Suppressor macrophage treated with lipopolysaccharide for 4 hours (primary cell): ENCODE results near the gene PTPRN.
A peak's percentile ranks its signal among the peaks of the same experiment; 100 is the strongest.
"Not testable (repeated sequence)": the region's sequence is repeated elsewhere in the genome, so short reads cannot be mapped to it uniquely, and the experiment has no call there.

ENCODE experiments used
- DNase-seq: peaks from one replicate; pipeline ENCODE4 v3.0.0-alpha.2; 2020

The PTPRN gene

DNA sequence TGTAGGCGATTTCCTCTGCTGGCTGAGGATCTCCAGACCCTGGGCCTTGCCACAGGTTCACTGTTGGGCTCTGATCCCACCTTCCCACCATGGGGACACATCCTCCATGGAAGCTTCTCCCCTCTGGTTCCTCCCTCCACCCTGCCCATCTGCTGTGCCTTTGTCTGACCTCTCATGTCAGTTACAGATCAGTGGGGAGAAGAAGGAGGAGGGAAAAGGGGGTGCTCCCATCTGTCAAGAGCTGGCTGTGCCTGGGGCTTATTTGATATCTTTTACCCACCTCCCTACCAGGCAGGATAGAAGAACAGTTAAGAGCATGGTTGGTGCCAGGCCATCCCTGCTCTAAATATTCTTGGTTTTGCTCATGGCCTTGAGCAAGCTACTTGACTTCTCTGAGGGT lies 42.3 kb downstream of the PTPRN start:
- DNase-seq: no peak

DNA sequence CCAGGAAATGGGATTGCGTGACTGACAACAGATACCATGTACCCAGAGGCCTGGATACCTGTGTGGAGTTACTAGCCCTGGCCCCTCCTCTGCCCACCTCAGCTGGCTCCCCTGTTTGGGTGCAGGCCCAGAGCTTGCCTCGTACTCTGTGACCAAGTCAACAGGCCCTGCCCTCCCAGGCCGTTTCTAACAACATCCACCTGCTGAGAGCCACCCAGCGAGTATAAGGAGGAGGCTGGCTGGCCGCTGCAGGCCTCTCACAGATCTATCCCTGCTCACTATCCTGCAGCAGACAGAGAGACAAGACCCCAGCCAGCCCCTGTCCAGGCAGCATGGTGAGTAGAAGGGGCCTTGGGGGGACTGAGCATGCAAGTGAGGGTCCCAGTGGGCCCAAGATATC lies 43.0 kb downstream of the PTPRN start:
- no peak for DNase-seq

DNA sequence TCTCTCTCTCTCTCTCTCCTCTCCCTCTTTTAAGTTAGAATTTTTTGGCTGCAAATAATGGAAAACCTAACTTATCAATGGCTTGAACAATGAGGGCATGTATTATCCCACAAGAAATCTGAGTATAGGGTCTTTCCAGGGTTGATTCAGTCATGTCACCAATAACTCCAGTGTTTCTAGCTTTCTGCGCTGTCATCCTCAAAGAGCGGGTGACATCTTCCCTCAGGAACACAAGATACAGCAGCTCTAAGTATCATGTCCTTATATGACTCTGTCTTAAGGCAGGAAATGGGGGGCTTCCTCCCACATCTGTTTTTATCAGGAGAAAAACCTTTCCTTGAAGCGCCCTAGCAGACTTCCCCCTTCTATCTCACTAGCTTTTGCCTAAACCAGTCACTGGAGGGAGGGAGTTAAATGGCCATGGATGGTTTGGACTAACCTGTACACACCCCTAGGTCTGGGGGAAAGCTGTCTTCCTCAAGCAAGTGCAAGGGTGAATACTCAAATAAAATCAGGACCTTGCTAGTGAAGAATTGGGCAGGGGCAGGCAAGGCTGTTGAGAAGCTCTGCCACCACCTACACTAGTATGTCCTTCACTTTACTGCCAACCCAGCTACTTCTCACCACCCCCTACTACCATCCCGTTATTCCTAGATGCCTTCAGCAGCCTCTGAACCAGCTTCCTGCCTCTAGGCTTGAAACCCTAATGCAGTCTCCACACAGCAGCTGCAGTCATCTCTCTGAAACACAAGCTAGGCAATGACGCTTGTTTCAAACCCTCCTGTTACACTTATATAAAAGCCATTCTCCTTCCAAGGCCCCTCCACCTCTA lies 48.0 kb downstream of the PTPRN start:
- no peak for DNase-seq

DNA sequence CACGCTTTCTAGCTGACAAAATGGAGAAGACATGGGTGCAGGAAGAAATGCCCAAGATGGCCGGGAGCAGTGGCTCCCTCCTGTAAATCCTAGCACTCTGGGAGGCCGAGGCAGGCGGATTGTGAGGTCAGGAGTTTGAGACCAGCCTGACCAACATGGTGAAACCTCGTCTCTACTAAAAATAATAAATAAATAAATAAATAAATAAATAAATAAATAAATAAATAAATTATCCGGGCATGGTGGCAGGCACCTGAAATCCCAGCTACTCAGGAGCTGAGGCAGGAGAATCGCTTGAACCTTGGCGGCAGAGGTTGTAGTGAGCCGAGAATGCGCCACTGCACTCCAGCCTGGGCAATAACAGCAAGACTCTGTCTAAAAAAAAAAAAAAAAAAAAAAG lies 50.3 kb downstream of the PTPRN start:
- DNase-seq: not testable (repeated sequence)

DNA sequence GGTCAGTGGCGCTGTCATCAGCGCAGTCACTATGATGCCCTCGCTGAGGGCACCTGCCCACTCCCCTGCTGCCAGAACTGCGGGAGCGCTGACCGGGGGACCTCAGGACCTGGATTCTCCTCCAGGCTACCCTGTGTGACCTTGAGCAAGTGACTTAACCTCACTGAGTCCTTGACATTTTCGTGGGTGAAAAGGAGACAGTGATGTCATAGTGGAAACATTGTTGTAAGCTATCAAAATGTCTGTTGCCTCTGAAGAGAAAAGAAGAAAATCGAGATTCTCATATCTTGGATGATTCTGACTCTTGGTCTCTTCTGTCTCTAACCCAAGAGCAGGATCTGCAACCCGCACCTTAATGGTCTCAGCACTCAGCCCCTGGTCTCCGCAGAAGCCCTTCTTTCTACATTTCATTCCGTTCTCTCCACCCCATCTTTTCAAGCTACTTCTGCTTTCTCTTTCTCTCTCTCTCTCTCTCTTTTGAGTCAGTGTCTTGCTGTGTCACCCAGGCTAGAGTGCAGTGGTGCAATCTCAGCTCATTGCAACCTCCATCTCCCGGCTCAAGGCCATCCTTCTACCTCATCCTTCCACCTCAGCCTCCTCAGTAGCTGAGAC lies 54.5 kb downstream of the PTPRN start:
- DNase-seq: peak; percentile 70

DNA sequence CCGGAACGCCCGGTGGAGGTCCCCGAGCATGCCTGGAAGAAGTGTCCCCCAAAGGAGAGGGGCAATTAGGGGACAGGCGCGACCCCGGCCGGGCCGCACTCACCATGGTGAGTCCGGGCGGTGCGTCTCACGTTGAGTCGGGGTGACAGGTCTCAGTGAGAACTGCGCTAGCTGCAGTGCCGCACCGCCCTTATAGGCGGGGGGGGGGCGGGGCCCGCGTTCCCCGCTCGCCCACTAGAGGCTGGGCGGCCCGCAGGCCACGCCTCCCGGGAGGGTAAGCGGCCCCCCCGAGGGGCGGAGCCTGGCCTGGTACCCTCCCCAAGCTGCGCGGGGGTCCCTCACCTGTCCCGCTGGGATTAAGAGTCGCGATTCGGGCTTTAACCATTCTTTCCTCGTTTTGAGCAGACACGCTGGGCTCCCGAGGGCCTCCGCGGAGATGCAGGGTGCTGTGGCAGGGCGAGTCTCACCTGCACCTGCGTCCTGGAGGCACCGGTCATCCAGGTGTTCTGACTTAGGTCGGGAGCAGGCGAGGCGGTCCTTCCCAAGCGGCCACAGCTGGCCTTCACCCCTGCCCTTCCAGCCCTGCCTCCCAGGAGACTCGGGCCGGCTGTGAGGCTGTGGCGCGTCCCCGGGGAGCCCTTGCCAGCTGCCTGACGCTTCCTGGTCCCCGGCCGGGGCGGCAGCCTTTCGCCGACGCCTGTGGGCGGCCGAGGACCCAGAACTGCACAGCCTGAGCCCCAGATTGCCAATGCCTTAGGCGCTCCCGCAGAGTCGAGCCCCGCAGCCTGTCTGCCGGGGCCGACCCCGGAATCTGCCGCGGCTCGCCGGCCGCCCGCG lies 55.2 kb downstream of the PTPRN start, which contains the start of gene TUBA4A:
Gene TUBA4A, minus strand, starts transcription at position 166 of the 837 bp plus-strand sequence. Its CDS starts 60 bp downstream, at position 106.
- peak; percentile 87 for DNase-seq

DNA sequence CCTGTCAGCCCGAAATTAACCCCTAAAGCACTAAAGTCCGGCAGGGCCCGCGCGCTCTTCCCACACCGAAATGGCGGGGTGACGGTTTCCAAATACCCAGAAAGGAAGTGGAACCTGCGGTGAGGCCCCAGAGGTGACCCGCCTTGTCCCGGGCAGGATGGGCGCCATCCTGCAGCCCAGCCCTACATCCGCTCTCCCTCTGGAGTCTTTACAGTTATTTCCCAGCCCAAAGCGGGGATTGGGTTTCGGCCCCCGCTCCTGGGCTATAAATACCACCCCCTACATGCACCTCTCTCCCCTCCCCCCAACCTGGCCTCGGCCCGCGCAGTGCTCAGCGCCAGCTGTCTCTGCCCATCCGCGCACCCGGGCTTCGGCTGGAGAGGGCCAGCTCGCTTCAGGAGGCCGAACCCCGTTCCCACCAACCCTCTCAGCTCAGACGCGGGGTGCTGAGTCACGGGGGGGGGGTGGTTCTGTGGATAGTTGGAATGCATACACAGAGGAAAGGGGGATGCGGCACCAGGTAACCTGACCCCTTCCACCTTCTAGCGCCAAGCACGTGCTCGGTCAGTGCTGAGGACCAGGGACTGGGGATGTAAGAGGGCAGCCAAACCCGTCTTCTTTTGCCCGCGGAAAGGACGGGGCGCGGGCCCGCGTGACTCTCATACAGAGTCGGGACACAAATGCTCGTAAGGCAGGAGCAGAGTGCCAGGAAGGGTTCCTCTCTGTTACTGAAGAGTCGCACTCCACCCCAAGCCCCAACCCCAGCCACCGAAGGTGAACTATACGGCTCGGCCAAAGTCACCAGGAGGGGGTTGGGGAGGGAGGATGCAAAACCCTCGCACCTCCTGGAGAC lies 56.1 kb downstream of the PTPRN start, which contains the start of gene TUBA4B:
Gene TUBA4B, plus strand, starts transcription at position 344 of the 853 bp plus-strand sequence. Its CDS starts 165 bp downstream, at position 509.
- no peak for DNase-seq

DNA sequence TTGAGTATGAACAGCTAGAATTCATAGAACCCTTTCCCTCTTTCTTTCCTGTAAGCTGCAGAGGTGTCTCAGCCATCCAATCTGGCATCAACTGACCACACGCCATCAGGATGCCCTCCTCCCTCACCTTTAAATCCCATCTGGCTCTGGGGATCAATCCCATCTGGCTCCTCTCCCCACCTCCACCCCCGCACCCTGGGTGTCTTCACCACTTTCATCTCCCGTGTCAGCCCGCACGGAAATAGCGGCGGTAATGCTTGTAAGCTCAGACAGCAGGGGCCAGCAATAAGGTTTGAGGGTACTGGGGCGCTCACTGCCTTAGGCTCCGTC lies 56.7 kb downstream of the PTPRN start:
- DNase-seq: no peak

DNA sequence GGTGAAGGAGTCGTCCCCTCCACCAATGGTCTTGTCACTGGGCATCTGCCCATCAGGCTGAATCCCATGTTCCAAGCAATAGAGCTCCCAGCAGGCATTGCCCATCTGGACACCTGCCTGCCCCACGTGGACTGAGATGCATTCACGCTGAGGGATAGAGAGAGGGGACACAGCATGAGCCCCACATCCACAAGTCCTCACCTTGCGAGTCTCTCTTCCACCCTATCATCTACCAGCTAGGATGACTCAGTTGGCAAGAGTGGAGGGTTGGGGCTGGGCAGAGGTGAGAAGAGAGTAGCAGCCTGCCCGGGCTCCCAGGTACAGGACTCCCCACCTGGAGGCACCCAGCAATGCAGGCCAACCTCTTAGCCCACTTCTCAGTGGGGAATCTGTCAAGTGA lies 57.1 kb downstream of the PTPRN start:
- DNase-seq: no peak

DNA sequence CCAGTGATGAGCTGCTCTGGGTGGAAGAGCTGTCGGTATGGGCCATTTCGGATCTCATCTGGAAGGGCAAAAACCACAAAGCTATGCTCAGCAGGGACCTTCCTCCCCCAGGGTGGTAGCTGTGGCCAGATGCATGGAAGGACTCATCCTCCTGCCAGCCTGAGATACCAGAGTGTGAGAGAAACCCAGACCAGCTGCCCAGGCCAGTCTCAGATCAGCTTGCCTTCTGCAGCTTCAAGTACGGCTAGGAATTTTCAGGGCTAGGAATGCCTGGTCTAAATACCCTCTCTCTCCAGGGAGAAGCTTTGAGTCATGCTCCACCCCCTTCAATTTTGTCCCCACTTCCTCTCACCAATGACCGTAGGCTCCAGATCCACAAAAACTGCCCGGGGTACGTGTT lies 57.5 kb downstream of the PTPRN start:
- no peak for DNase-seq

DNA sequence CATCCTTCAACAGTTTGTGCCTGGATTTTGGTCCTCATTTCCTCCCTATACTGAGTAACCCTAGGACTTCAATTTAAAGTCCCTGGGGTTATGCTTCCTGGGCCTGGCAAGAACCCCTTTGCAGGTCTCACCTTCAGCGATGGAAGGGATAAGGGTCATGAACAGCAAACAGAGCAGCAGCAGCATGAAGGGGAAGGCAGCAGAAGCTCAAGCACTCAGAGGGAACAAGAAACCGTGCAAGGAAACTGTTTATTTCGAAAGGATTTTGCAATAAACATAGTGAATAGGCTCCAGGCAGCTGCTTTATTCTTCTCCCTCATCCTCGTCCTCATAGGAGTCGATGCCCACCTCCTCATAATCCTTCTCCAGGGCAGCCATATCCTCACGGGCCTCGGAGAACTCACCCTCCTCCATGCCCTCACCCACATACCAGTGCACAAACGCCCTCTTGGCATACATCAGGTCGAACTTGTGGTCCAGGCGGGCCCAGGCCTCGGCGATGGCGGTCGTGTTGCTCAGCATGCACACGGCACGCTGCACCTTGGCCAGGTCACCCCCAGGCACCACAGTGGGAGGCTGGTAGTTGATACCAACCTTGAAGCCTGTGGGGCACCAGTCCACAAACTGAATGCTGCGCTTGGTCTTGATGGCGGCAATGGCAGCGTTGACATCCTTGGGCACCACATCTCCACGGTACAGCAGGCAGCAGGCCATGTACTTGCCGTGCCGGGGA lies 59.0 kb downstream of the PTPRN start:
- DNase-seq: no peak

DNA sequence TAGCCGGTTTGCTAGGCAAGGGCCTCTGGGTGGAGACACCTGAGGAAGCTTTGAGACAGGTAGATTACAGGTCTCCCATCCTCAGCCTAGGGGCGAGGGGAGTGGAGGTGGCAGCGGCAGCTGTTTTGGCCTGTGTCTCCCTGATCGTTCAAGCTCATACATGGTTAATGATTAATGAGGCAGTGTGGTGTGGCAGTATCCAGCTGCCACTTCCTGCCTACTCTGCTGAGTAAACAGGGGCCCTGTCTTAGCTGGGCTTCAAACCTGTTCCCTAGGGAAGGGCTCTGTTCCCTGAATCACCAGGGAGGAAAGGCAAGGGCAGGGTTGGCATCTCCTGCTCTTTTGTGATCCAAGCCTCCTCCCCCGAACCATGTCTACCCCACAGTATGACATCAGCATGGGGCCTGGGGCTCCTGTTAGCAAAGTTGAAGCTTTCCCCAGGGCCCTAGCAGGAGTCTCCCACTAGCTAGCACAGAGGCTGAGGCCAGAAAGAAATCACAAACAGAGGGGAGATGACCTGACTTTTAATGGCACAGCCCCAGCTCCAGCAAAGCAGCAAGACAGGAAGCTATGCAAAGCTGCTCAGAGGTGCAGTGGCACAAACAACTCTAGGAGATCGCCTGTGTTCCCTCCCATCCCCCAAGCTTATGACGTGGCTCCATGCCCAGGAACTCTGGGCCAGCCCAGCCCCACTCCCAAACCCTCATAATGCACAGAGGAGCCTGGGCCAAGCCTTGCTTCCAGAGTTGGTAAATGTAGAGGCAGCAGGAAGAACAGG lies 59.8 kb downstream of the PTPRN start:
- no peak for DNase-seq

DNA sequence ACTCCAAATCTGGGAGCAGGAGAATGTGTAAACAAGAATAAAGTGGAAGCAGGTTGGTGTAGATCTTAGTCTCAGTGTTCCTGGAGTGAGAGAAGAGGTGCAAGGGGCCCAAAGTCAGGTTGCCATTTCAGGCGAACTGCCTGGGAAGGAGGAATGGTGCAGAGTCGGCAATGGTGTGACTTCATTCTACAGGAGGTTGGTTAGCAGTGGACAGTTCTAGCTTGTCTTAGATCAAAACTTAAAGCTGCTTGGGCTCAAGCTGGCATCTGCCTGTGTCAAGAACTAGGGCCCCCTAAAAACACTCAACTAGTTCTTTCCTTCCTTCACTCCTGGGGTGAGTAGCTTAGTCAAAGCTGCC lies 60.4 kb downstream of the PTPRN start:
- DNase-seq: no peak

DNA sequence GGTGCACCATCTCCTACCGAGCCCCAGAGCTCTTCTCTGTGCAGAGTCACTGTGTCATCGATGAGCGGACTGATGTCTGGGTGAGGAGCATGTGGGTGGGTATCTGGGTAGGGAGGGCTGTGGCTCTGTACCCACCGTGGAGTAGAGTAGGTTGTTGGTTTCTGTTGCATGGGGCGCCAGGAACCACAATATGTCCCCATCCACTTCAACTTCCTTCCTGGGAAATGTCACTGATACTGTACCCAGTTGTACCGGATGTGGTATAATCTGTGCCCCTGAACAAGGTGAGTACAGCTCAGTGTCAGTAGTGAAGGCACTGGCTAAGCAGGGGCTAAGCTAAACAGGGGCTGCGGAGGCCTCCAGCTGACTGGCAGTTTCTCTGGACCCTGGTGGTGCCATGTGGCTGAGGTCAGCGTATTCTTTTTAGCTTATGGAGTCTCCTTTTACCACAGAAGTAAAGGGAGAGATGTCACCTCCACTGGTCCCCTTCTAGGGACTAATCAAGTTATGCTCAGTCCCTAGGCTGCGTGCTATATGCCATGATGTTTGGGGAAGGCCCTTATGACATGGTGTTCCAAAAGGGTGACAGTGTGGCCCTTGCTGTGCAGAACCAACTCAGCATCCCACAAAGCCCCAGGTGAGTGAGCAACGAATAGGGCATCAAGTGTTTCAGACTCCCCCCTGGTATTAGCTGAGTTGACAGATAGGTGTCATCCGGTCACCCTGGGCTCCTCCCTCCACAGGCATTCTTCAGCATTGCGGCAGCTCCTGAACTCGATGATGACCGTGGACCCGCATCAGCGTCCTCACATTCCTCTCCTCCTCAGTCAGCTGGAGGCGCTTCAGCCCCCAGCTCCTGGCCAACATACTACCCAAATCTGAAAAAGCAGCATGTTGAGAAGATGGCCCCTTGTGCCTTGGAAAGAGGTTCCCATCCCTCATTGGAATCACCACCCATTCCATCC lies 61.2 kb downstream of the PTPRN start:
- no peak for DNase-seq

DNA sequence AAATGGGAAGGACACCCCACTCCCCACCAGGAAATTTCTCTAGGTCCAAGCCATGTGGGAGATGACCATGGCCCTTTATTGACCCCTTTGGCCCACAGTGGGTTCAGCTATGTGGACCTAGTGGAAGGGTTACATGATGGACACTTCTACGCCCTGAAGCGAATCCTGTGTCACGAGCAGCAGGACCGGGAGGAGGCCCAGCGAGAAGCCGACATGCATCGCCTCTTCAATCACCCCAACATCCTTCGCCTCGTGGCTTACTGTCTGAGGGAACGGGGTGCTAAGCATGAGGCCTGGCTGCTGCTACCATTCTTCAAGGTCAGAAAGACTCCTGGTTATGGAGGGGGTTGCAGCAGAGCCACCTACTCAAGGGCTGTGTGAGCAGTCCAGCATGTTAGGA lies 62.6 kb downstream of the PTPRN start:
- no peak for DNase-seq

DNA sequence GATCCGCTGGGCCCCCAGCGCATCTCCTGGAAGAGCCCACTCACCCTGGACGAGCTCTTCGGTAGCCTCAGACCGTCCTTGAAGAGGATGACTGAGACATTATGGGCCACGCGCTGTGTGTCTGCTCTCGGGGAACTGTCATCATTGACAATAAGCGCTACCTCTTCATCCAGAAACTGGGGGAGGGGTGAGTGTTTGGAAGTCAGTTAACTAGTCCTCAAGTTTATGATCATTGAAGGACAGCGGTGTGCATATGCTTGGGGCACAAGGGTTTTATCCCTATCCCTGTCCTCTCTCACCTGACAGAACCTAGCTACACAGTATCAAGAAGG lies 63.3 kb downstream of the PTPRN start:
- no peak for DNase-seq

DNA sequence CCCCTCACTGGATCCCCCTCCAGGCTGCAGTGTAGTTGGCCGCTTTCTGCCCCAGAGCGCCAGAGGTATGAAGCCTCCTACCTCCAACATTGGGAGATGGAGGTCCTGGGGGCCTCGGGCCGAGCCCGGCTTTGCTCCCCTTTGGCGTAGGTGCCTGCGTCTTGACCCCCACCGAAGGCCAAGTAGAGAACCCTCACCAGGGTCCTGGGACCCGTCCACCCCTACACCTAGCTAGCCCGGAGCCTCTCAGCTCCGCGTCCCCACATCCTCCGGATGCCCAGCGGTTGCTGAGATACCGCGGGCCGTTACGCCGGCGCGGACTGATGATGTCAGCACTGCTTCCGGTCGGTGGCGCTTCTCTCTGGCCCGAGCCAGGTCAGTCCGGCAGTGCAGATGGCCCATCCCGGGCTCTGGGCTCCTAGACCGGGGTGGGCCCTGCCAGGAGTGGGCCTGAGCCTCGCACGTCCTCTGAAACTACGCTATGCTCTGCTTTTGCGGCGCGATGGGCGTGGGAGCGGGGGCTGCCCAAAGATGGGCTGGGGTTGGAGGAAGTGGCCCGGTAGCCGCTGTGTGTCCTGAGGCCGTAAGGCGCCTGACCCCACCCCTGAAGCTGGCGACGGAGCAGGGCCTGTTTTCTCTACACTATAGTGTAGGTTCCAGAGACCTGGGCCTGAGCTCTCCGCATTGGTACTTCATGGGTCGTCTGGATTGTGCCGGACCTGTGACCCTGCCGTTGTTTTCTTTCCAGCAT lies 63.9 kb downstream of the PTPRN start, which contains the start of the genes GLB1L and STK16:
Gene GLB1L, minus strand, starts transcription at position 297 of the 751 bp plus-strand sequence. CDS start 1,871 bp downstream, outside the sequence.
Gene STK16, plus strand, starts transcription at position 332 of the 751 bp plus-strand sequence. CDS start 521 bp downstream, outside the sequence.
- DNase-seq: peak; percentile 95

DNA sequence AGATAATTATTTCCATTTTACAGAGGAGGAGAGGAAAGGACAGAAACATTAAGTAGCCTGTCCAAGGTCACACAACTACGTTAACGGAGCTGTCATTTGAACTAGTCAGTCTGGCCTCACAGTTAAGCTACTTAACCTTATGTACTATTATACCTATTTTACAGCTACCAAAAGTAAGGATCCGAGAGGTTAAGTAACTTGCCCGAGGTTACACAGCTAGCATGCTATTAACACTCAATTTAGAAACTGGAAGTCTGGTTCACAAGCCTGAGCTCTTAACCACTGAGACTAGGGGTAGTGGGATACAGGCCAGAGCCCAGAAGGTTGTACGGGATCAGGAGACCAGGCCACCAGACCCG lies 64.4 kb downstream of the PTPRN start:
- peak; percentile 6 for DNase-seq

DNA sequence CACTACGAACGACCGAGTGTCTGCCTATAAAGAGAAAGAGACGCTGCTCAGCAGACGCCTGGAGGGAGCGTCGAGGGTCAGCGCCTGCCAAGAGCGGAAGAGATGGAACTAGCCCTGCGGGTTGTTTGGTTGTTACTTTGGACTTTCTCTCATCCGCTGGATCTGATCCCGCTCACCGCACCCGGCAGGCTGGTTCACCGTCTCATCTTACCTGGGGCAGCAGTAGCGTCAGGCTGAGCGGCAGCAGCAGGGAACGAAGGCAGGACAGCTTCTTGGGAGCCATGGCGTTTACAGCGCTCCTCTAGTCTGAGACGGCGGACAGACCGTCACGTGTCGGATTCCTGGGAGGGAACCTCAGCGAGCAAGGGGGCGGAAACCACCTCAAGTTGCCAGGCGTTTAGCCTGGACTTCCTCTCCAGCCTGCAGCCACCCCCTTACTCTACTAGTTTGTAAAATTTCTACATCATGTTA lies 65.9 kb downstream of the PTPRN start:
- DNase-seq: peak; percentile 56
